Fibroblast of the aortic adventitia (primary cell): ENCODE data around the gene KANSL1L. TPM values are rescaled to one million over a fixed set of nuclear protein-coding genes. Genes with fewer than 3 reads are reported as not detected.

ENCODE experiments used
- DNase-seq: peaks from one replicate; pipeline ENCODE4 v3.0.0-alpha.2; 2010; ENCODE audit warnings: low read depth
- H3K4me3 ChIP-seq: 2 replicates; pipeline ENCODE4 v1.5.1; 2011; ENCODE audit warnings: low read depth, mild to moderate bottlenecking, control low read depth, low read length, moderate library complexity
- CTCF ChIP-seq: IDR thresholded peaks from 2 replicates; pipeline ENCODE4 v1.5.1; 2011; ENCODE audit warnings: mild to moderate bottlenecking, low read length, control low read depth, inconsistent platforms; ENCODE audit not compliant: insufficient read depth
- total RNA-seq: library from RNA; depleted of rRNA; stranded (reverse); fragments of >200 nt; gene quantifications from 2 replicates; pipeline ENCODE4 v1.2.3, GENCODE V29; 2012; ENCODE audit warnings: low replicate concordance

KANSL1L gene
- total RNA-seq, 1 donor, result 28.2 TPM

DNA sequence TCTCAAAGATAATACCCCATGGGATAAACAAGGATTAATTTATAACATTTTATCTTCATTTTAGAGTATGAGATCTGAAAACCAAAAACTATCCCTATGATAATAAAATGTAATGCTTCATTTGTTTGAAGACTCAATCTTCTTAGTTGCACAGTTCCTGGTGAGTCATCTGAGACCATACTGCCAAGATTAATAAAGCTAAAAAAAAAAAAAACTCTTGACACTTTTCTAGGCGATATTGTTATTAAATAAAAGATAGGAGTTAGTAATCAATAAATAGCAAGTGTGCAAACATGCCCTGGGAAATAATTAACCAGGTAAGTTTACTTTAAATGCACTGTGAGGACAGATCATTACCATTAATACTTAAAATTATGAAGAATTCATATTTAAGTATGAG, 84.9 kb downstream of the KANSL1L start:
- DNase-seq, result peak; percentile 46
- no peak for TF ChIP-seq CTCF
- H3K4me3 ChIP-seq, result no peak overlapping the region

DNA sequence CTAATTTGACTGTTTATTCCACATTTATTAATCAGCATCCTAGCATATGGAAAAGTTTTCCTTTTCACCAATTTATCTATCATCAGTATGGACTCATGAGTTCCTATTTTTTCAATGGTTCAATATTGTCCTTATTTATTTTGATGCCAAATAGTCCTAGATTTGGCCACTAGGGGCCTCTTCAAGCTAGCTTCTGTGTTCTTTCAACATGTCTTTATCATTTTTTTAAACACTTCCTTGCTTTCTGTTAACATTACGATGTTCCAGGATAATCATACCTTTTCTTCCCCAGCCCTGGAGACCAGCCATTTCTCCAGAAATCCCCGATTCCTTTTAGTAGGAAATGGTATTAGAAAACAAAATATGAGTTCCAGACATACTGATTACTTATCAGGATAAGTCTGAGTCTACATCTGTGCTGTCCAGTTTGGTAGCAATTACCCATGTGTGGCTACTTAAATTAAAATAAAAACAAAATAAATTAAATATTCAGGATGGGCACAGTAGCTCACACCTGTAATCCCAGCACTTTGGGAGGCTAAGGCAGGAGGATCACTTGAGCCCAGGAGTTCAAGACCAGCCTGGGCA, 98.2 kb downstream of the KANSL1L start:
- H3K4me3 ChIP-seq, result no peak overlapping the region
- peak; percentile 71 for TF ChIP-seq CTCF
- peak; percentile 72 for DNase-seq

DNA sequence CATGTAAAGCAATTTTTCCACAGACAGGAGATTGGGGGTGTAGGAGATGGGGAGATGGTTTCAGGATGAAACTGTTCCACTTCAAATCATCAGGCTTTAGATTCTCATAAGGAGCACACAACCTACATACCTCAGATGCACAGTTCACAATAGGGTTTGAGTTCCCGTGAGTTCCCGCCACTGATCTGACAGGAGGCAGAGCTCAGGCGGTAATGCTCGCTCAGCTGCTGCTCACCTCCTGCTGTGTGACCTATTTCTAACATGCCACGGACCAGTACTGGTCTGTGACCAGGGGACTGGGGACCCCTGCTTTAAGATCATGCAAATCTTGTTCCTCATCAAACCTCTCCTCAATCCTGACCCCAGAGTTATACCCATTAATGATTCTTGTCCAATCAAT, 98.7 kb downstream of the KANSL1L start:
- no peak for TF ChIP-seq CTCF
- no peak overlapping the region for H3K4me3 ChIP-seq
- DNase-seq, result no peak

DNA sequence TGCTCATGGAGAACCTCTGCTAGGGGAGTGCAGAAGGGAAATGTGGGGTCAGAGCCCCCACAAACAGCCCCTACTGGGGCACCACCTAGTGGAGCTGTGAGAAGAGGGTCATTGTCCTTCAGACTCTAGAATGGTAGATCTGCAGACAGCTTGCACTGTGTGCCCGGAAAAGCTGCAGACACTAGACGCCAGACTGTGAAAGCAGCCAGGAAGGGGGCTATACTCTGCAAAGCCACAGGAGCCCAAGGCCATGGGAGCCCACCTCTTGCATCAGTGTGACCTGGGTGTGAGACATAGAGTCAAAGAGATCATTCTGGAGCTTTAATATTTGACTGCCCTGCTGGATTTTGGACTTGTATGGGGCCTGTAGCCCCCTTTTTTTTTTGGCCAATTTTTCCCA, 107.9 kb downstream of the KANSL1L start:
- no peak overlapping the region for H3K4me3 ChIP-seq
- no peak for TF ChIP-seq CTCF
- no peak for DNase-seq

DNA sequence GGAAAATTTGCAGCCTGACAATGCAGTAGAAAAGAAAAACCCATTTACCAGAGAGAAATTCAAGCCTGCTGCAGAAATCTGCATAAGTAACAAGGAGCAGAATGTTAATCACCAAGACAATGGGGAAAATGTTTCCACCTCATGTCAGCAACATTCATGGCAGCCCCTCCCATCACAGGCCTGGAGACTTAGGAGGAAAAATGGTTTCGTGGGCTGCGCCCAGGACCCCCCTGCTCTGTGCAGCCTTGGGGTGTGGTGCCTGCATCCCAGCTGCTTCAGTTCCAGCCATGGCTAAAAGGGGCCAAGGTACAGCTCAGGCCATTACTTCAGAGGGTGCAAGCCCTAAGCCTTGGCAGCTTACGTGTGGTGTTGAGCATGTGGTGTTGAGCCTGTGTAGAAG, 115.4 kb downstream of the KANSL1L start:
- no peak for DNase-seq
- no peak for TF ChIP-seq CTCF
- no peak overlapping the region for H3K4me3 ChIP-seq

GRCh38 chr2:210054696-210055095, 116.5 kb downstream of the KANSL1L start:
- no peak overlapping the region for H3K4me3 ChIP-seq
- TF ChIP-seq CTCF, result no peak
- DNase-seq, result no peak

DNA sequence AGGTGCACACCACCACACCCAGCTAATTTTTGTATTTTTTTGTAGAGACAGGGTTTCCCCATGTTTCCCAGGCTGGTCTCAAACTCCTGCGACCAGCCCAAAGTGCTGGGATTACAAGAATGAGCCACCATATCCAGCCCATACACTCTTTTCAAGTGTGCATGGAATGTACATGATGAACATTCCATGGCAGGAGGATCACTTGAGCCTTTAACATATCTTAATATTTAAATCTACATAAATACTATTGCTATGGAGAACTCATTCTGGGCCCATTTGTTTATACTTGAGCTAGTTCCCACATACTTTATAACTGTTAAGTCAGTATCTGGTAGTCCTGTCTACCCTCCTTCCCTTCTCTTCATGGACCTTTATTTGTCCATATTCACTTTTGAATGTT, 120.3 kb downstream of the KANSL1L start:
- no peak for DNase-seq
- no peak overlapping the region for H3K4me3 ChIP-seq
- no peak for TF ChIP-seq CTCF
